Measurements from ENCODE around the gene ZNF423.

Gene ZNF423

DNA sequence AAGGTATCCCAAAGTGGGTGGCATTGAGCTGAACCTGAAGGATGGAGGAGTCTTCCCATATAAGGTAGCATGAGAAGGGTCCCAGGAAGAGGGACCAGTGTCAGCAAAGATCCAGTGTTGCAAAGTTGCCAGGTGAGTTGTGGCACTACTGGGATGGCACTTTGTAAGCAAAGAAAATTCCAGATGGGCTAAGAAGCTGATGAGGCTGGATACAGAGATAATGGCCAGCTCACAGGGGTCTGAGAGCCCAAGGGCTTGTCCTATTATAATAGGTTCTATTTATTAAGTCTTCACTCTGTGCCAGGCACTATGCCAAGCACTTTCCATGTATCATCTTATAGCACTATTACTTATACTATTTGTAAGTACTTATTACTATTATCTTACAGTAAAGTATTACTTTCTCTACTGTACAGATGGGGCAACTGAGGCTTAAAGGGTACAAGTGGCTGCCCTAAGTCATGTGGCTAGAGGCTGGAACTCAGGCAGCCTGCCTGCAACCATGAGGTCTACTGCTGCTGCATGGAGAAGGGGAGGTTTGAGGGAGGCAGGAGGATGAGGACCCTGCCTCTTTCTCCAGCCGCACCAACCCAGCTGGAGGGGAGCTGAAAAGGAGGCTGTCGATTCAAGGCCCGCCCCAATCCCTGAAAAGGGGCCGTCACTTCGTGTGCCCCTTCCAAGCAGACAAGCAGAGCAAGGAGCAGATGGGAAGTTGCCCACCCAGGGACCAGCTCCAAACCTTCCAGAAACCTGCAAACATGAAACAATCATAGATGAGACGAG, 395.8 kb downstream of the ZNF423 start:
- no peak for DNase-seq (ENCODE audit: low read depth in 2 of 2)

DNA sequence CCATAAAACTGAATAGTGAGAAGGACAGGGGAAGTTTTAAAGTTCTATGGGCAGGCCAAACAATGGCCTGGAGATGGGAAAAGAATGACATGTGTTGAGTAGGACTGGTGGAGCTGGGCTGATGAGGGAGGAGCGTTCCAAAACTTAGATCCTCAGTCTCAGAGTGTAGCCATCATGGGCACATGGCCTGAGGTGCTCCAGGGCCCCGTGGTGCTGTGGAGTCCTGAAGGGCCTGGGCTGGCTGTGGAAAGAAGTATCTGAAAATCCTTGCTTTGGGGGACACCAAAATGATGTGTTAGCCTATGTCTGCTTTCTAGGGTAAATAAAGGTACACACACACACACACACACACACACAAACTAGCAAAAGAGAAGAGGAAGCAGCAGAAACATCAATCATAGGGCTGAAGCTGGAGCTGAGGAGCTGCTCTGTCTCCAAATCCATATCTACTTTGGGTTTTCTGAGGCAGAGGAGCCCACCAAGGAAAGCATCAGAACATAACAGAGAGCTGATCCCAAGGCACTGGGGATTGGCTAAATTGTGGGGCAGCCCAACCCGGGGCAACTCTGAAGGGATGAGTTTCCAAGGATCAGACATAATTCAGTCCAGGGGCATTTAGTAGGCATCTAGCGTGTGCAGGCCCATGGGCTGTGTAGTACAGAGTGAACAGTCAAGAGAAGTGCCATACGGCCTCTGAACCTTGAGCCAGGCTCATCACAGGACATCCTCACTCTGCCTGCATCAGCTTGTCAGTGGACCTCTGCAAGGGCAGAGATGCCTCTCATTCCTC, 397.1 kb downstream of the ZNF423 start:
- DNase-seq (ENCODE audit: low read depth in 2 of 2) = no peak

DNA sequence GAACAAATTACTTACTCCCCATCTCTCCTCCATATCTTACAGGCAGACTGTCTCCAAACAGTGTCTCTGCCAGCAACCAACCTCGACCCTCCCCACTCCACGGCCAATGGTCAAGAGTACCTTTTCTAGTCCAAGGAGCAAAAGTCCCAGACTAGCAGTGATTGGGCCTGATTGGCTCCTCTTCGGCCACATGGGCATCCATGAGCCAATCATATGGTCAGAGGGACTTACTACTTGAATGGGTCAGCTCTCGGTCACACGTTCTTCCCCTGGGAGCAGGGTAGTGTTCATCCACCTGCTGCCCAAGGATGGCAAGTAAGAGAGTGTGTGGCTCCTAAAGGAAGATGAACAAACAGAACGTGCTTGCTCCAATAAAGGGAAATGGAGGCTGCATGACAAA, 397.7 kb downstream of the ZNF423 start:
- DNase-seq (ENCODE audit: low read depth in 2 of 2) = no peak

DNA sequence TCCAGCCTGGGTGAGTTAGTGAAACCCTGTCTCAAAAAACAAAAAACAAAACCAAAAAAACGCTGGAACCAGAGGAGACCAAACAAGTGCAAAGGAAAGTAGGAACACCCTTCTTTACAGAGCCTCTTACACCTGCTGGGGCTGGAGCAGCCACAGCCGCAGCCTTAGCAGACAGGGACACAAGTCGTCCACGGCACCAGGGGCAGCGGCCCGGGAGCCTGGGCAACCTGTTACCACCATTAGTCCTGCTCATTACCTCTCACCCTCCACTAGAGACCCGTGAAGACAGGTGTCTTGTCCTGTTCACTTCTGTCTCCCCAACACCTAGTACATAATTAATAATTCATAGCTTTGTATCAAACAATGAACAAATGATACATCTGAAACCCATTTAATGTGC, 398.7 kb downstream of the ZNF423 start:
- DNase-seq (ENCODE audit: low read depth in 2 of 2) = no peak

DNA sequence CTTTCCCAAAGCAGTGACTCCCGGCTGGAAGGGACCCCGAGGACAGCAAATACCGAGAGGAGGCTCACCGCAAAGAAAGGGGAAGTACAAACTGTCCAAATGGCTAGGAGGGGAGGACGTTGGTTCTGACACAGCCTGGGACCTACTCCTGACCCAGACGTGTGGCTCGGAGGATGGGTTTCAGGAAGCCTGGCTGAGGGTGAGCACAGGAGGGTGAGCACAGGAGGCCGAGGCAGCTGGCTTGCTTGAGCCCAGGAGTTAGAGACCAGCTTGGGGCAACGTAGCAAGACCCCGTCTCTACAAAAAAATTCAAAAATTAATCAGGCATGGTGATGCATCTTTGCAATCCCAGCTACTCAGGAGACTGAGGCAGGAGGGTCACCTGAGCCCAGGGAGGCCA, 399.1 kb downstream of the ZNF423 start:
- DNase-seq (ENCODE audit: low read depth in 2 of 2) = no peak

DNA sequence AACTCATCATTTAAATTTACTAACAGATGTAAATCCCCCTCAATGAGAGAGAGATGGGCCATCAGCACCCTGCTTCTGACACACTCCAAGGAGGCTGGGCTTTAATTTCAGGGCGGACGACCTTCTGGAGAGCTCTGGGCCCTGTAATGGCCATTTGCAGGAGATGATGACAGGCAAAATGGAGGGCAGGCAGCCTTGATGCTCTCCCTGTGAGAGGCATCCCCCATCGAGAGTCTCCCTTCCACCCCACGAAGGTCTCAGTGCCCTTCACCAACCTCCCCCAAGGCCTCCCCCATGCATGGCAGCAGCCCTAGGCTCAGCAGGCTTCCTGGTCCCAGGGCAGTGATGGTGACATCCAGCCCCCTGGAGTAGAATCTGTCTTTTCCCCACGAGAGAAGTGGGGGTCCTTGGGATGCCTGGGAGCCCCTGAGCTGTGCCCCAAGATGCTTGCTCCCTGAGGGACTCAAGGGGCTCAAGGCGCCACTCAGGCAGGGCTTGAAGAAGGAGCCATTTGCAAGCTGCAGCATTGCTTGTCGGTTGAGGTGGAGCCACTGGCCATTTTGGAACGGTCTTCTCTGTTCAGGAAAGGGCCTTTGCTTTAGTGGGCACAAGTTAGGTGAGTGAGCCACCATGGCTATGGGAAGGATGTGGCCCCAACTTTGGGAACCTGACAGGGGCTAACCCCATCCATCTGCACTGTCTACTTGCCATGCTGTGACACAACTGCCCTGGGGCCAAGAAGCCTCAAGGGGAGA, 399.7 kb downstream of the ZNF423 start:
- DNase-seq (ENCODE audit: low read depth in 2 of 2) = no peak

DNA sequence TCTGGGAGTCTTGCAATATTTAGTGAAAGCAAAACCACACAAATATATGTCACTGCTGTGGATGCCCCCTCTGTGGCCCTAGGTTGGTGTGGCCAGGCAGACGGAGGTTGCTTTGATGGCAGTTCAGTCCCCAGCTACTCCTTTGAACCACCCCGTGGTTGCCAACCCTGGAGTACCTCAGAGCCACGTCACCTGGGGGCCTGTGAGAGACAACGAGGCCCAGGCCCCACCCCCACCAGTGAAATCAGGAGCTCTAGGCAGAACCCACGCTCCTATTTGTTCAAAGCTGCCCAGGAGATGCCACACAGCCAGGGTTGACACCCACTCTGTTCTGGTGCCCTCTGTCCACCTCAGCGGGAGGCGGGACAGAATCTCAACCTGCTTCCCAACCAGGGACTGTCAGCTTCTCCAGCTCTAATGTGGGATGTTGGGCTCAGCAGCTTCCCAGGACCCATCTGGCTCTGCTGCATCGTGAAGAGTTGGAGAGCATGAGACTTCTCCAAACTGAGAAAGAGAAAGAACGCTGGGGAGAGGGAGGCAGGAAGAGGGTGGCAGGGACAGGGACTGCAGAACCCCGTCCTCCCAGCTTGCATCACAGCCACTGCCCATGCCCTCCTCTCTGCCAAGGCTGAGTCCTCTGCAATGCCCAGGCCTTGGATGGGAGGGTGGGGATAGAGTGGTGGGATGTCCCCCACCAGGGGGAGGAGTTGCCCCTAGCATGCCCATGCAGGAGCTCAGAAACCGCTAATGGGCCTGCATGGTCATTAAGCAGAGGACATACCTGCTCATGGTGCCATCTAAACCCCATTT, 400.5 kb downstream of the ZNF423 start:
- DNase-seq (ENCODE audit: low read depth in 2 of 2) = no peak

DNA sequence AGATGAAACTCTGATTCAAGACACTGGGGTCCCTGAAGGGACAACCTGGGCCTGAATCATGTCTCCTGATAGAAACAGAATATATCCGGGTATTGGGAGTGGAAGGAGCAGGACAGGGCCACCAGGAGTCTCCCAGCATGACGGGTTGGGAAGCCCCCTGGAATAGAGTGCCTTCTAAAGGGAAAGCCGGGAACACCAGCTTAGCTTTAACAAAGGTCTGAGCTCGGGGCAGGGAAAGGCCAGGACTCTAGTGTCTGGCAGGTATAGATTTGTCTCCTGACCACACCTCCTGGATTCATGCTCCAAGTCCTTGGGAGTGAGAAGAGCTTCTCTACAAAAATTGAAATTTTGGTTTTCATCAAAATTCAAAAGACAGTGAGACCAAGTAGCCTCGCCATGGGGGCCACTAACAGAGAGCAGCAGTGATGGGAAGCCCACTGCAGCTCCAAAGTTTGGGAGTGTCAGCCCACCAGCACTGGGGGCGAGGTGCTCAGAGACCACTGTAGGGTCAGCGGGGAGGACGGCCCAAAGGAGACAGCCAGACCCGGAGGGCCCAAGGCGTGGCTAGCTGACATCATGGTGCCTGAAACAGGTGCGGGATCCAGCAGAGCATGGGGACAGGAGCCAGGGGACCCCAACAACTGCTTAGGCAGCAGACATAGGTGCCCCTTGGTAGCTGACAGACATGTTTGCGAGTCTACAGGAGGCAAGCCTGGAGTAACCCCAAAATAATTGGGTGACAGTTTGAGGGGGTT, 401.3 kb downstream of the ZNF423 start:
- no peak for DNase-seq (ENCODE audit: low read depth in 2 of 2)

DNA sequence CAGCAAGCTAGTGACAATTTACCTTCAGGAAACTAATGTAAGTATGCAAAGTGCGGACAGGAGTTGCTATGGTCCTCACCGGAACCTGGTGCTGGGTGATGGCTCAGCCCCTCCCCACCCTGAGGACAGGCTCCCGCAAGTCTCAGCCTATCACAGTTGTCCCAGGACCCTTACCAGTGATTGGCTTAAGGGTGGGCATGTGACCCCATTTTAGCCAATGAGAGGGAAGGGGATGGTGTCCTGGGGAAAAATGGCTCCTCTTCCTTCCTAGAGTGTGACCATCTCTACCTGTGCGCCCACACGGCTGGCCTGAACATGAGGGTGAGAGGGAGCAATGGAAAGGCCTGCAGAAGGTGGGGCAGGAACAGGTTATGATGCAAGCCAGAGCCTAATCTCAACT, 401.9 kb downstream of the ZNF423 start:
- DNase-seq (ENCODE audit: low read depth in 2 of 2) = no peak

DNA sequence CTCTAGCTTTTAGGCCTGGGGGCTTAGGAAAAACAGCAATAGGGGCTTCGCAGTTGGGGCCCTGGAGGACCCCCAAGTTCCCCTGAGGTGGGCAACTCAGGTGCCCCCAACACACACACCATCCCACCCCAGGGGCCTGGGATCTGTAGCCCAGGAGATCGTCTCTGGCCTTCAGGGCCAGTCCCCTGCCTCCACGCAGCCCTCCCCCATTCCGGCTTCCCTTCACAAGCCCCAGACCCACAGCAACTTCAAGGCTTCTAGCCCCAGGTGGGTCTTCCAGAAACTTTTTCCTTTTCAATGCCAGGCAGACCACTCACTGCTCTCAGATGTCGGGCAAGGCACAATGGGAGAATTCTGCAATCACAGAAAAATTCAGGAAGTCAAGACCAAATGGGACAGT, 402.9 kb downstream of the ZNF423 start:
- no peak for DNase-seq (ENCODE audit: low read depth in 2 of 2)

DNA sequence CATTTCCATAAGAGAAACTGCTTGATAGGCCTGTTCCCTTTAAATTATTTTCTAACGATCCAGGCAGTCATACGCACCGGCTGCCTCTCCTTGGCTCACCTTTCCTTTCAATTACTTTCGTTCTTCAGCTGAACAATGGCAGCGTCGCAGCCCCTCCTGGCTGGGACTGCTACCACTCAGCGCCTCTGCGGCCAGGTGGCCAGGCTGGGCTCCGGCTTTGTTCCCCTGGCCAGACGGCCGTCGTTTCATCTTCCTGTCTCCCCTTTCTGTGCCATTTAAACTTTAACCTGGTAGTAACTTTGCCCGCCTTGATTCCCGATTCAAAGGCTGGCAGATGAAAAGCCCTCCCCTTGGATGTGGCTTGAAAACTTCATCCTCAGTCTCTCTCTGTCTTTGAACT, 403.3 kb downstream of the ZNF423 start:
- no peak for DNase-seq (ENCODE audit: low read depth in 2 of 2)

DNA sequence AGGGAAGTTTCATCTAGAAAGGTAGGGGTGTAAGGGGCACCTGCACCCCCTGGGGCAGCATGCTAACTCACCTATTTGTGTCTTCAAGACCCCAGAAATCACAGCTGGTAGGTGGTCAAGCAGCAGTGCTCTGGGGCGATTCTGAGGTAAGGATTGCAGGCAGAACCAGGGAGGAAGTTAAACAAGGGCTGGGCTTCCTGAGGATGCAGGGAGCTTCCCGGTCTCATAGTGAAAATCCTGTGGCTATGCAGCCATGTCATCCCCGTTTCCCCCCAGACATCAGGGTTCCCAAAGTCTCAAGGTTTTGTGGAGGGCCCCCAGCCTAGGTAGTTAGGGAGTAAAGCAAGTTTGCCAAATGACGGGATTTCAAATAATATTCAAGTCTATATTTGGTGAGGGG, 403.8 kb downstream of the ZNF423 start:
- no peak for DNase-seq (ENCODE audit: low read depth in 2 of 2)

DNA sequence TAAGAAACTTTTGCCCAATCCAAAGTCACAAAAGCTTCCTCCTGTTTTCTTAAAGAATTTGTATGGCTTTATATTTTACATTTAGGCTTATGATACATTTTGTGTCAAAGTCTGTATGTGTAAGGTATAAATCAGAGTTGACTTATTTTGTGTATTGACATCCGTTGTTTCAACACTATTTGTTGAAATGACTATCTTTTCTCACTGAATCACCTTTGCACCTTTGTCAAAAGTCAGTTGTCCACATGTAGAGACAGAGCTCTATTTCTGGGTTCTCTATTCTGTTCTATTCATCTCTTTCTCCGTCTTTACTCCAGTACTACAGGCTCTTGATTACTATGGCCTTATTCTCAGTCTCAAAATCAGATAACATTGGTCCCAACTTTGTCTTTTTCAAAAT, 409.1 kb downstream of the ZNF423 start:
- DNase-seq (ENCODE audit: low read depth in 2 of 2) = no peak

DNA sequence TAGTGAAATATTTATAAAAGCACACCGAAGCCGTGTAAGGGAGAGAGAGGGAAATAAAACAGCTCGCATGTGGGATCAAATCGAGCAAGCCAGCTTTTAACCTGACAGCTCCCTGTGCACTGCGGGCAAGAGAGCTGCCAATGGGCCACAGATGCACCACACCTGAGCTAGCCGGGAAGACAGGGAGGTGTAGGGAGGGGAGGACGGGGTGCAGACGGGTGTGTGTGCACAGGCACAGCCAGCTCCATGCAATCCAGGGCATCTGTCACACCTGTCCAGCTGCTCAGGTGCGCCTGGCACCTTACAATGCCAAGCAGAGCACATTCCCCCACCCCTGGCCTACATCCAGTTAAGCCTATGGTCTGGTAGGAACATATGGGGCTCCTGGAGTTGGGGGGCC, 412.3 kb downstream of the ZNF423 start:
- DNase-seq (ENCODE audit: low read depth in 2 of 2) = no peak

DNA sequence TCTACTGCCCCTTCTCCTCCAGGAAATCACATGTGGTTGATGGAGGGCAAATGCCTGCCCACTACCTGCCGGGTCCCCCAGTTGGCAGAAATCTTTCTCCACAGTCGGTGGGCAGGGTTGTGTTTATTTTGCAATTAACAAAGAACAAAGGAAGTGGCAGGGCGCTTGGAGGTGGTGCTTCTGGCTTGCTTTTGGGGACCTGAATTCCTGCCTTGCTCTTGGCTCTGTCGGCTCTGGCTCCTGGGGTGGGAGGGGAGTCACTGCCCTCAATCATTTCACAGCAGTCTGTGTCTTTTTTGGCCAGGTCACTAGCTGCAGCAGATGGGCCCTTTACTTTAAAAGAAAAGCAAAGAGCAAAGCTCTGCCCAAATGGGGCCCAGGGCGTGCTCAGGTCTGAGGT, 413.1 kb downstream of the ZNF423 start:
- no peak for DNase-seq (ENCODE audit: low read depth in 2 of 2)

DNA sequence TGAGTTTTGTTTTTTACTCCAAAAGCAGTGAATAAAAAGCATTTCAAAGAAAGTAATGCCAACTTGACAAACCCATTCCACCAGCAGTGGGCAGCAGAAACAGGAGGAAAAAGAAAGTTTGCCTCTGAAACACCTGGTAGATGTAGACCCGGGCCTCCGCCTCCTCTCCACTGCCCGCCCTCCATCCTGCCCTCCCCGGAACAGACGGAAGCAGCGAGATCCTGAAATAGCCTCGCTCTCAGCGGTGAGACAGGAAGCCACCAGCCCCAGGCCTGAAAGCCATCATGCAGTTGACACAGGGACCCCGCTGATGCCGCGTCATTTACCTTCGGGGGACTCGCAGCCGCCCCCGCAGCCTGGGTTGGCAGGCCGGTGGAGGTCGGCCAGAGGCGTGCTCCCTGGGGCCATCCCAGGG, 414.5 kb downstream of the ZNF423 start:
- no peak for DNase-seq (ENCODE audit: low read depth in 2 of 2)

DNA sequence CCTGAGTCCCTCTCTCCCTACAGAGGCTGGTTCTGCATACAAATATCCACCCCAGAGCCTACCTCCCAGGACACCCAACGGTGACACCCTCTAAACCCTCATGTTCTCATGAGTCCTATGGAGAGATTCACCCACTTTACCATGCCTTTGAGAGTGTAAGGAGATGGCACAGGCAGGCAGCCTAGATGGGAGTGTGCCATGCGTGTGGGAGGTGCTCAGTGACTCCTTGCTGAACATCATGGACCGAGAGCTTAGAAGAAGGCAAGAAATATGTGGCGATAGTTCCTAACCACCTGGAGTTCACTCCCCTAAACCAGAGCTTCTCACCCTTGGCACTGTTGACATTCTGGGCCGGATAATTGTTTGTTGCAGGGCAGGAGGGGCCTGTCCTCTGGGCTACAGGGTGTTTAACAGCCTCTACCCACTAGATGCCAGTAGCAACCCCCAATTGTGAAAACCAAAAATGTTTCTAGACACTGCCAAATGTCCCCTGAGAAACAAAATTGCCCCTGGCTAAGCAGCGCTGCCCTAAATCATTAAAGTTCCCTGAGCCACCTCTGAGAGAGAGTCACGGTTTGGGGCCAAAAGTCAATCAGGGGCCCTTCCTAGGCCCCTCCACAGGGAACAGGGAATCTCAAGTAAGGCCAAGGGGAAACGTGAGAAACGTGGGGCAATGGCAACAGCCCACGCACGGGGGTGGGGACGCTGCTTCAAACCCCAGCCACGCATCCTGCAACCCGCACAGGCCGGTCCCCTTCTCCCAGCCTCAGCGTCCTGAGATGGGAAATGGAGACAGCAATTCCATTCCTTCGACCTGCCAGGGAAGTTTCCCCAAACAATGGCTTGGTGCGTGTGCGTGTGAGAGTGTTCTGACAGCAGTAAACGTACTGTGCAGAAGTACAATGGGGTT, 415.5 kb downstream of the ZNF423 start:
- DNase-seq (ENCODE audit: low read depth in 2 of 2) = no peak

DNA sequence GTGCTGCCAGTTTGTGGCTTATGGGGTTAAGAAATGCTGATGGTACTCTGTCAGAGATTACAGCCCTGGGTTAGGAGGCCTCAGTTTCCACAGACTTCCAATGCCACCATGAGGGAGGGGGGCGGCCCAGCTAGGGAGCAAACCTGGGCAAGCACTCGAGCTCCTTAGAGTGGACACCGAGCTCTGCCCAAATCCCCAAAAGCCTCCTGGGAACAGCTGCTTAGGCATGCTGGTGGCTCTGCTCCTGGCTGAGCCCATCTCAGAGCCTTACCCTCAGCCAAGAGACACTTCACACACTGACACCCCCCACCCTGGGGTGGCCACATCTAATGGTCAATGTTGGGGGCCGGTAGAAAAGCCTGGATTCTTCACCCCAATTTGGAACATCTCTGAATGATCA, 416.2 kb downstream of the ZNF423 start:
- no peak for DNase-seq (ENCODE audit: low read depth in 2 of 2)

DNA sequence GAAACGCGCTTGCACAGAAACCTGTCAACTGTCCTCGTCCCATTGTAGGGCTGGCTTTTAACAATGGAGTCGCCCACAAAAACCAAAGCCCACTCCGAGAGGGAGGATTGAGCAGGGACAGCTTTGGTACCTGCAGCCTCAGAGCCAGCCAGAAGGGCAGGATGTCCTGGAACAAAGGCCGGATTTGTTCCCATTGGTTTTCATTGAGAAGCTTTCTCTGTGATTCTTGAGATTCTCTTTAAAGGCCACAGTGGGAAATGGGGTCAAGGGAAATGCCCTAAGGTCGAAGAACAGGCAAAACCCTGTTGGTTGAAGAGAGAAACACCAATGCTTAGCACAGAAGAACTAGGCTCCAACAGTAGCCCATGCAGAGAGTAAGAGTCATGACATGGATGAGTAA, 416.9 kb downstream of the ZNF423 start:
- DNase-seq (ENCODE audit: low read depth in 2 of 2) = no peak
